Skin of body (tissue), 2 donors: ENCODE measurements around the gene NSL1. TPM values are rescaled to one million over a fixed set of nuclear protein-coding genes. Genes with fewer than 3 reads are reported as not detected.
"Not testable (repeated sequence)": the region's sequence is repeated elsewhere in the genome, so short reads cannot be mapped to it uniquely, and the experiment has no call there.

ENCODE experiments used
- DNase-seq: peaks from one replicate; lab custom pipeline; 2025; lab: John Stamatoyannopoulos, UW
- total RNA-seq: library from RNA; depleted of rRNA; stranded (reverse); fragments of >200 nt; gene quantifications from one replicate; pipeline ENCODE4 v1.2.3, GENCODE V29; 2014

The NSL1 gene
- total RNA-seq, 1 donor from 2014 or later: 29.6 TPM

GRCh38 chr1:212711974-212712373 lies 79.6 kb downstream of the NSL1 start:
- DNase-seq: not testable (repeated sequence)

GRCh38 chr1:212710566-212710965 lies 81.0 kb downstream of the NSL1 start:
- DNase-seq: no peak

GRCh38 chr1:212703991-212704564 lies 87.5 kb downstream of the NSL1 start:
- DNase-seq: no peak

GRCh38 chr1:212702672-212703071 lies 88.9 kb downstream of the NSL1 start:
- DNase-seq: no peak

- no peak for DNase-seq
Measured at GRCh38 chr1:212701910-212702309, 89.7 kb downstream of the NSL1 start.

- peak; percentile 13 for DNase-seq
Measured at GRCh38 chr1:212700892-212701819, 90.4 kb downstream of the NSL1 start.

- DNase-seq: no peak
Measured at GRCh38 chr1:212700223-212700891, 91.2 kb downstream of the NSL1 start.

GRCh38 chr1:212699625-212700222 lies 91.9 kb downstream of the NSL1 start, which contains the start of gene BATF3:
Gene BATF3 (minus strand): TSS chr1:212699840. CDS start chr1:212699762, 78 bp downstream.
- no peak for DNase-seq

- no peak for DNase-seq
Measured at GRCh38 chr1:212699104-212699624, 92.4 kb downstream of the NSL1 start.

- DNase-seq: no peak
Measured at GRCh38 chr1:212698467-212699103, 93.0 kb downstream of the NSL1 start.

GRCh38 chr1:212696721-212697331 lies 94.8 kb downstream of the NSL1 start:
- DNase-seq: no peak

- no peak for DNase-seq
Measured at GRCh38 chr1:212692774-212693644, 98.6 kb downstream of the NSL1 start.

GRCh38 chr1:212691561-212692071 lies 100.0 kb downstream of the NSL1 start:
- no peak for DNase-seq

GRCh38 chr1:212690816-212691403 lies 100.7 kb downstream of the NSL1 start:
- no peak for DNase-seq

GRCh38 chr1:212689758-212690529 lies 101.6 kb downstream of the NSL1 start:
- no peak for DNase-seq

GRCh38 chr1:212689196-212689725 lies 102.3 kb downstream of the NSL1 start:
- no peak for DNase-seq

GRCh38 chr1:212688341-212689047 lies 103.1 kb downstream of the NSL1 start:
- no peak for DNase-seq
